Skin epidermis (tissue), 12 donors: ENCODE results near the gene POU1F1.
"Not testable (repeated sequence)": the region's sequence is repeated elsewhere in the genome, so short reads cannot be mapped to it uniquely, and the experiment has no call there.

Source experiments
- H3K27ac ChIP-seq, 21 experiments: fragments of 200-600 bp; sonication (generic) in 11 of 21; one replicate each; pipeline ENCODE4 v1.5.0; 2020; ENCODE audit warnings: mild to moderate bottlenecking in 3 of 21, inconsistent platforms in 2 of 21, moderate library complexity in 2 of 21
- H3K4me3 ChIP-seq, 7 experiments: fragments of 200-600 bp; sonication (generic) in 2 of 7; one replicate each; pipeline ENCODE4 v1.5.0; 2020; ENCODE audit warnings: inconsistent platforms in 2 of 7, mild to moderate bottlenecking in 2 of 7, moderate library complexity in 1 of 7

The POU1F1 gene, protein sequence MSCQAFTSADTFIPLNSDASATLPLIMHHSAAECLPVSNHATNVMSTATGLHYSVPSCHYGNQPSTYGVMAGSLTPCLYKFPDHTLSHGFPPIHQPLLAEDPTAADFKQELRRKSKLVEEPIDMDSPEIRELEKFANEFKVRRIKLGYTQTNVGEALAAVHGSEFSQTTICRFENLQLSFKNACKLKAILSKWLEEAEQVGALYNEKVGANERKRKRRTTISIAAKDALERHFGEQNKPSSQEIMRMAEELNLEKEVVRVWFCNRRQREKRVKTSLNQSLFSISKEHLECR

DNA sequence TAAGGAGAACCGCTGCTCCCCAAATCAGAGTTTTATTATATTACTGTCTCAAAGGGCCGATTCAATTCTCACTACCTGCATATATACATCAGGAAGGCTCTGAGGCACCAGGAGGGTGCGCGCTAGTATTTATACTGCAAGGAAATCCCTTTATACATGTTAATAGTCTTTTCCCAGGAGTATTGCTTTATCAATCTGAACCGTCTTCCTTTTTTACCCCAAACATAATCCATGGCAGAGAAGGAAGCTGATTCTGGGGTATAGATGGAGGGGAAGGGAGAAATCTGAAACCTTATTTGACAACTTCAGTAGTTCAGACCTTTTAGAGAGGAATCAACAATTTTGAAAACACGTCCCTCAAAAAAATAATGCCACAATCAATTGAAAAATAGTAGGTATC lies at the start of gene POU1F1:
Gene POU1F1, minus strand, starts transcription at position 101 of the 400 bp plus-strand sequence. CDS start 122 bp downstream, outside the sequence.
- Histone ChIP-seq H3K4me3 (no peak within 1 kb of the TSS), H3K27ac (no peak within 1 kb of the TSS)

DNA sequence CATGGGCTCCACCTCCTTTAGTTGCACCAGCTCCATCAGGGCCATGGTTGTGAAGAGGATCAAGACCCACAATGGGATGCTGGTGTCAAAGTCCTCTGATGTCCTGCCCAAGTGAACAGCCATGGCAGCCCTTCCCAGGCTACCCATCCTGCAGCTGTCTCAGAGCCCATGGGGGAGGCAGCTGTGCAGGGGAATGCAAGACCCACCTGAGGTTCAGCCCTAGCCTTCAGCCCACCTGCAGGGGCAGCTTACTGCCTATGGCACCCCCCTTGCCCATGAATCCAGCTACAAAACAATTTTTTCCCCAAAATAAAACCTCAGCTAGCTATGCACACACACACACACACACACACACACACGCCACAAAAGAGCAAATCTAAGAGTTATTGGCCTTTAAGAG lies 48.2 kb upstream of the POU1F1 start:
- no peak overlapping the region for H3K4me3 ChIP-seq
- H3K27ac ChIP-seq = no peak overlapping the region

DNA sequence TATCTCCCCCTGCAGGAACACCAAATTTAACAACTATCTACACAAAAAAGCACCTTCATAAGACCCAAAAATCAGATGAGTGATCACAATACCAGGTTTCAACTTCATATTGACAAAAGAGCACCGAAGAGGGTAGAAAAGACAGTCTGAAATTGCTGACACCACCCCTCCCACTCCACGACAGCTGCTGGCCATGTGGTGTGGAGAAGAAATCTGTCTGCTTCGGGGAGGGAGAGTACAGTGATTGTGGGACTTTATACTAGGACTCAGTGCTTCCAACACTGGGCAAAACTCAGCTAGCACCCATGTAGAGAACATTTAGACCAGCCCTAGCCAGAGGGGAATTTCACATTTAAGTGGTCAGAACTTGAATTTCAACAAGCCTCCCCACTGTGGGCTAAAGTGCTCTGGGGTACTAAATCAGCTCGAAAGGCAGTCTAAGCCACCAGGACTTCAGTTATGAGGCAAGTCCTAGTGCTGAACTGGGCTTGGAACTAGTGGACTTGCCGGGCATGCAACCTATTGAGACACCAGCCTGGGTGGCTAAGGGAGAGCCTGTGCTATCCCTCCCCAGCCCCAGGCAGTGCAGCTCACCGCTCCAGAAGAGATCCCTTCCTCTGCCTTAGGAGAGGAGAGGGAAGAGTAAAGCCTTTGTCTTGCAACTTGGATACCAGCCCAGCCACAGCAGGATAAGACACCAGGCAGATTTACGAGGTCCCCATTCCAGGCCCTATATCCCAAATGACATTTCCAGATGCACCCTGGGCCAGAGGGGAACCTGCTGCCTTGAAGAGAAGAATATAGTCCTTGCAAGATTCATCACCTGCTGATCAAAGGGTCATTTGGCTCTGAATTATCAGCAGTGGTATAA lies 44.6 kb upstream of the POU1F1 start:
- H3K4me3 ChIP-seq = no peak overlapping the region
- H3K27ac ChIP-seq = no peak overlapping the region

DNA sequence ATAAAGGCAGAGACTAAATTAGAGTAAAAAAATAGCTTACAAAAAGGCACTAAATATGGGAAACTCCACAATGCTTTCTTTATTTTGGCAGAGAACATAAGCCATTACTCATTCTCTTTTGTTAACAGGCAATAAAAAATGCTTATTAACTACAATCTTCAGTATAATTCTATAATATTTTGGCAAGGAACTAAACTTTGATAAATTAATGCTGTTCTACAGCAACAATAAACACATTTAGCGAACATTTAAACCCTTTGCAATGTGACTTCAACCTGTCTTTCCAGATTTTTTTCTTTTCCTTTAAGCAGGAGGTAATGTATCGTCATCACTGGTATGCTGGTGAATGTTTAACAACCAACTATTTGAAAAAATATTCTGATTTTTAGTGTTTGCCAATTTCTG lies 42.2 kb upstream of the POU1F1 start:
- Histone ChIP-seq H3K27ac (no peak overlapping the region), H3K4me3 (no peak overlapping the region)

DNA sequence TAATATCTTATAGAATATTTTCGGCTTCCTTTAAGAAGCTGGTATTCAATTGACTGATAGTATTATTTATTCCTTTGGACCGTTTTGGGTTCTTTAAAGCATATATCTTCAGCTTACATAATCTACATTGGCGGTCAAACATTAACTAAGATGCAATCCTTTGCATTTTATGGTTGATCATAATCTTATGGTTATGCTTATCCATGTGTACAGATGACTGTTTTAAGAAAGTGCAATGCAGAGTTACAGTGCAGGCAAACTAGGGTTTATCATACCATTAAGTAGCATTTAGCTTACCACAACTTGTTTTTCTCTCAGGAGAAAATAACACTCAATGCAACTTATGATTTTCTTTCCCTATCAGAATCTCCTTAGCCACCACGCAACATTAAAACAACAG lies 41.4 kb upstream of the POU1F1 start:
- no peak overlapping the region for H3K4me3 ChIP-seq
- H3K27ac ChIP-seq = no peak overlapping the region

DNA sequence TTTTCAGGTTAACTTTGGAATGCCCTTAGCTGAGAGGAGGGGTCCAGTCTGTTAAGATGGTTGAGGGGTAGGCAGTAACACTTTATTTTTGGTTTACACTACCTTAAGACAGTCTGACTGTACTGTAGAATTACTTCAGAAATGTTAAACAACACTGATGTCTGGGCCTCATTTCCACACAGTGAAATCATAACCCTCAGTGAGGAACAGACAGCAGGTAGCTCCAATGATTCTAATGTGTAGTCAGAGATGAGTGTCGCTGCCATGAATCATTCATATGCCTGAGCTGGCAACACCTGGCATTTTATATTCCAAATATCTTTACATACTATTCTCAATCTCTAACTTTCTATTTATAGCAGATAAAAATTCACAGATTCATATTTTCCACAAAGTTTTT lies 37.3 kb upstream of the POU1F1 start:
- H3K27ac ChIP-seq = no peak overlapping the region

DNA sequence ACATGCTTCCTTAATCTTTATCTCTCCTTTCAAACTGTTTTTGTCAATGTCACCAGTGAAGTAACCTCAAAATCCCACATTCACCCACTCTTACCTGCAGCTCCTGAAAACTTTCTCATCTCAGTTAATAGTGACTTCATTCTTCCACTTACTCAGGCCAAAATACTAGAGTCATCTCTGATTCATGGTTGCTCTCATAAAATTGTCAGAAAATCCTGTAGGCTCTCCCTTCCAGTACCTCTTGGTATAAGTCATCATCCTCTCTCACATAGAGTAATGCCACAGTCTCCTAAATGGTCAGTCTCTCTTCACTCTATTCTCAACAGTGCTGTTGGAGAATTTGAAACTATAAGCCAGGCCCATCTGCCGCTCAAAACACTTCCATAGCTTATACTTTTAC lies 34.9 kb upstream of the POU1F1 start:
- Histone ChIP-seq H3K27ac (no peak overlapping the region), H3K4me3 (no peak overlapping the region)

More for the DNA sequence above, 37.3 kb upstream of the POU1F1 start:
- H3K4me3 ChIP-seq = no peak overlapping the region

DNA sequence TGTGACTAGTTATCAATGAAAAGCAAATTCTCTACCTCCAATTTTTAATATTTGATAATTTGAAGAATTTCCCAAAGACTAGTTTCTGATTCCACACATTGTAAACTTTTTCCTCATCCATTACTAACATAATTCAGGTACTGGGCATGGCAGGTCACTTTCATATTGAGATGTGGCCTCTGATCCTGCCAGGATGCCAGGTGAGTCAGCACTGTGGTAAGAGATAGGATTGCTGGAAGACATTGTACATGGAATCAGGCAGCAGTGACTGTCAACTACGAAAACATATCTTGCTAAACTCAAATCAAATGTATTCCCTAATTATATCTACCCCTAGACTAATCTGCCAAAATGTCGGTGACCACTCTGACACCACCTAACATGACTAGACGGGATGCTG lies 33.2 kb upstream of the POU1F1 start:
- no peak overlapping the region for H3K27ac ChIP-seq
- no peak overlapping the region for H3K4me3 ChIP-seq

DNA sequence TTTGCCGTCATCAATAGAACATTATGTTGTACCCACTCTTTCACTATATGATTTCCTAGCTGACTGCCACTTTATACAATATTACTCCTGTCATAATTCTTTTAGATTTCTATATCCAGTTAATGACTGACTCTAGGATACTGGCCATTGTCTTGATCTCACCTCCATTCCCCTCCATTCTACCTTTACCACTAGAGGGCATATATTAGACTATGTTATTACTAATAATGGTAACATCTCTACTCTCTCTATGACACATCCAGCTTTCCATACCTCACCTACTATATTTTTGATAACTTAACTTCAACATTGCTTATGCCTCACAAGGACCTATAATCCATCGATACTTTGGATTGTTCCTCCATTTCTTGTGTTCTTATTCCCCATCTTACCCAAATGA lies 31.4 kb upstream of the POU1F1 start:
- Histone ChIP-seq H3K4me3 (no peak overlapping the region), H3K27ac (no peak overlapping the region)

DNA sequence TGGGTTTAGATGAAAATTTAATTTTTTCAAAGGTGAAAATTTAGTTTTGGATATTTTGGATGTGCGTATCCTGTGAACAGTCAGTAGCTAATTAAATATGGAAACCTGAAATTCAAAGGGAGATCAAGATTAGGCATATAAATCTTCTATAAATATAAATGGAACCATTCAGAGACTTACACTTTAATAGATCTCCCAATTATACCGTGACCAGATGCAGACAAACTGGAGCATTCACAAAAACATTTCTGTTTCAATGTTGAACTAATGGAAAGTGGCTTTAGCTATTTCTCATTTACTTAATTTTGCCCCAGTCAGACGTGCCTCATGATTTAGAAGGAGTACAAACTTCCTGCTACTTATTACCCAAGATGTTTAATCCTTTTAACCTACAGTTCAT lies 29.1 kb upstream of the POU1F1 start:
- H3K27ac ChIP-seq = no peak overlapping the region

DNA sequence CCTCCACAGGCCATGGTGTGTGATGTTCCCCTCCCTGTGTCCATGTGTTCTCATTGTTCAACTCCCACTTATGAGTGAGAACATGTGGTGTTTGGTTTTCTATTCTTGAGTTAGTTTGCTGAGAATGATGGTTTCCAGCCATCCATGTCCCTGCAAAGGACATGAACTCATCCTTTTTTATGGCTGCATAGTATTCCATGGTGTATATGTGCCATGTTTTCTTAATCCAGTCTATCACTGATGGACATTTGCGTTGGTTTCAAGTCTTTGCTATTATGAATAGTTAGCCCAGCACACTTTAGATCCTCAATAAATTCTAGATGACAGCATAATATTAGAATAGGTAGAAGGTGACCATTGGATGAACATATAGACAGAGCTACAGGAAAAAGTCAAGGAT lies 28.6 kb upstream of the POU1F1 start:
- H3K4me3 ChIP-seq, H3K27ac ChIP-seq: not testable (repeated sequence)

More for the DNA sequence above, 29.1 kb upstream of the POU1F1 start:
- H3K4me3 ChIP-seq = no peak overlapping the region

DNA sequence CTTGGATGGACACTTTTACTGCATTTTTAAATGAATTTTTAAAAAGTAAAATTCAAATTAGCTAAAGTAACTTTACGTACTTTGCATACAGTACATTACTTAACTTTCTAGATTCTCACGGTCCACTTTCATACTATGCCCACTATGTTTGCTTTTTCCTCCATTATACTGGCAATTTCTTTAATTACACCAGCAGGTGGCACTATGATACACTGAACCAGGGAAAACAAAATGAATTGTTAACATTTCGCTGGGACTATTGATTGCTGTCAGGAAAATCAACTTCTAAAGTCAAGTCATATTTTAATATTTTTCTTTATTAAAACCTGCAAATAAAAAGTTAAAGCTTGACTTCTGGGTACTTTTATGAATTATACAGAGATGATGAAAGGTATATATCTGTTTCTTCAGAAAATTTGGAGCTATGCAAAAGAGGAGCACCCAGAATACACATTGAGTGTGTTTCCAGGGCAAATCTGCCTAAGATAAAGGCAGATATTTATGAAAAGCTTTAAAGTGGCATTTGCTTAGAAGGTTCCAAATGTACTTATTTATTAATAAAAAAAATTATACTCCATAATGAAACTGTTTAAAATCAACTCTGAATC lies 21.8 kb upstream of the POU1F1 start:
- Histone ChIP-seq H3K27ac (no peak overlapping the region), H3K4me3 (no peak overlapping the region)

DNA sequence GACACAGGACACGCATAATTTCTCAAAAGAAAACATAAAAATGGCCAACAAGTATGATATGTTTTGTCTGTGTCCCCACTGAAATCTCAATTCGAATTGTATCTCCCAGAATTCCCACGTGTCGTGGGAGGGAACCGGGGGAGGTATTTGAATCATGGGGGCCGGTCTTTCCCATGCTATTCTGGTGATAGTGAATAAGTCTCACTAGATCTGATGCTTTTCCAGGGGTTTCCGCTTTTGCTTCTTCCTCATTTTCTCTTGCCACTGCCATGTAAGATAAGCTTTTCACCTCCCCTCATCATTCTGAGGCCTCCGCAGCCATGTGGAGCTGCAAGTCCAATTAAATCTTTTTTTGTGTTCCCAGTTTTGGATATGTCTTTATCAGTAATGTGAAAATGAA lies 12.1 kb upstream of the POU1F1 start:
- Histone ChIP-seq H3K27ac (no peak overlapping the region), H3K4me3 (no peak overlapping the region)

DNA sequence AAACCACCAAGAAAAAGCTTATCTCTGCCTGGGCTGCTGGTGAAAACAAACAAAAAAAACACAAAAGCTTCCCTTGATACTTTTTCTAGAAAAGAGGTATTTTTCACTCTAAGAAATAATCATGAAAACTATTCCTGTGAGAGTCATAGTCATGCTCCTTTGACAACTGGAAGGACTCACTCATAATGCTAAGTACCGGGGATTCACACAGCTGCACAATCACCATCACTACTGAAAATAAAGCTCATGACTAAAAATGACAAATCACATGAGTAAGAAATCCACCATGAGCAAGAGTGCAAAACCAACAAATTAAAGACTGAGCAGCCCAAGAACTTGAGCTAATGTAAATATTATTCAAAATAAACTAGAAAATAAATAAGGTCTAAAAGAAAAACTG lies 10.6 kb upstream of the POU1F1 start:
- H3K27ac ChIP-seq = no peak overlapping the region
- no peak overlapping the region for H3K4me3 ChIP-seq

DNA sequence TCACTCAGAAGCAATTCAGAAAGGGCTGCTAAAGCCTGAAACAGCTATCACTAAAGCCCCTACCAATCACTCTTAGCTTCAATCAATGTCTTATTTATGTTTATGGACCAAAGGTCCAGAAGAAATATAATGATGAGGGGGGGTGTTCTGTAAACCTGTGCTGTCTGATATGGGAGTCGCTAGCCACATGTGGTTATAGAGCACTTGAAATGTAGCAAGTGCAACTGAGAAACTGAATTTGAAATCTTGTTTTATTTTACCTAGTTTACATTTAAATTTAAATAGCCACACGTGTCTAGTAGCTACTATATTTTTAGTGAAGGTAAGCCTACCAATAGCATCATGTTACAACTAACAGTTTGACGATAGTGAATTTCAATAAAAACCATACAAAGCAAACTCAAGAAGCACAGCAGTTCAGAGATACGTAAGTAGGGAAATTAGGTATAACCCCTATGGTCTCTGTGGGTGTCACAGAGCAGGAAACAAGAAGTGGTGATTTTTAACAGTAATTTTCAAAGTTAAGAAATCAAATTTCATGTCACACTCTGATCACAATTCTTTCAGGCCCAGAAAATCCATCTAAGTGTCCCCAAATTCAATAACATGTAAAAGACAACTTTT lies 3.6 kb downstream of the POU1F1 start:
- Histone ChIP-seq H3K4me3 (no peak overlapping the region), H3K27ac (no peak overlapping the region)

DNA sequence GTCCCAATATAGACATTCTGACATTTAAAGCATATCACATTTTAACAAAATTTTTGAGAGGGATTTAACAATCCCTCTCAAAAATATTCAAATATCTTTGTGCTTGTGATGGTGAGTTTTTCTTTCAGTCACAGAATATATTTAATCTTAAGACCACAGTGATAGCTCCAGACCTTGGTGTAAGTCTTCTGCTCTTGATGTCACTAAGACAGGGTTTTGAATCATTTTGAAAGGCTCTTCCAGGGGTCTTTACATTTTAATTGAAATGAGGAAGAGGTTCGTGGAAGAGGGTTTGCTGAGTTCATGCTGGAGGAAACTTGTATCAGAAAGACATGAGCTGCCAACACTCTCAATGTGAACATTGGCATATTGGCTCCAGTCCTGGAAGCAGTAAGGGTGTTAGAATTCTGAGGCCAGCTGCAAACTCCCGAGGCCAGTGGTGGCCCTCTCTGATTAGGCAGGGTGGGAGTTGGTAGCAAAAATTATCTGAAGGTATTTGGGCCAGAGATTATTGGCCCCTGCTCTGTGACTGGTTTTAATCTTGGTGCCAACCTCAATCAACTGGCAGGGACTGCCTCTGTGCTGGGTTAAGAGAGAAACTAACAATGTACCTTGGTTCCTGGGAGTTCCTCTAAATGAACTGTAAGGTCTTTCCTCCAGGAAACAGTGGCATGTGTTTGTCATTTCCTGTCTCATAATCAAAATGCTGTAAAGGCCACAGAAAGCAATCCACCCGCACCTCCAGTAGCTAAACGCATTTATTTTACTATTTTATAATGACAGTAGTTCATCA lies 5.3 kb downstream of the POU1F1 start:
- H3K27ac ChIP-seq = no peak overlapping the region
- H3K4me3 ChIP-seq = no peak overlapping the region

DNA sequence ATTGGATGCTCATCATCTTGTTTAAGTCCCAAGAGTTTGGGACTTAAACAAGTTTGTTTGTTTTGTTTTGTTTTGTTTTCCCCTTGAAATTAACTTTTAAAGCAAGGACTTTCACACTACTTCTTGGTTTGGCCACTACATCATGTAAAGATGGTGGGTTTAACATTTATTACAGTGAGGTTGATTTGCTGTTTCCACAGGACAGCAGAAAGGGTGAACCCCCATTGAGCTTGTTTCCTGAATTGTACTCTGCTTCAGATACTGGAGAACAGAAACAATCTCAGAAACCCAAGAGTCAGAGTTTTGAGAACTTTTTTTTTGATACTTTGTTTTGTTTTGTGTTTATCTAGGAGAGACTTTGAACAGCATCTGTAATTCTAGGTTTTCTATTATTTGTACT lies 6.7 kb downstream of the POU1F1 start:
- Histone ChIP-seq H3K27ac (no peak overlapping the region), H3K4me3 (no peak overlapping the region)

DNA sequence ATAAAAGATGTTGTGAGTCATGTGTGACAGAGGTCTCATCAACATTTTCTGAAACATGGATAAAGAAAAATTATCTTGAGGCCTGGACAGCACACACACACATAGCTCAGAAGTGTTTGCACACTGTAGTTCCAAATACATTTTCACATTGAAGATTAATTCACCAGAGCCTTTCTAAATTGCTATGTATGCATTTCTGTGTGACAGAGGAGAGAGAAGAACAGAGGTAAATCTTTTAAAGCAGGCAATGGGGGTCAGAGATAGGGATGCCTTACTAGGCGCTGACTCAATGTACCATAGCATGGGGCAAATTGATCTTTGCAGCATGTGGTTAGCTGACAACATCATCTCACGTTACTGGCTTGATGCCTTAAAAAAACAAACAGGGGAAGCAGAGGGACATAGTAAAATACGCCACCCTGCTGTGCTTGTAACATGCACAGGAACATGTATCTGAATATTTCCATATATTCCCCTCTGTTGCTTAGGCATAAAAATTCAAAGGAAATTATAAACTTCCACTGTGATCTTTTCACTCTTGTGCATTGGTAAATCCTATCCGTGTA lies 7.7 kb downstream of the POU1F1 start:
- no peak overlapping the region for H3K27ac ChIP-seq
- H3K4me3 ChIP-seq = no peak overlapping the region

DNA sequence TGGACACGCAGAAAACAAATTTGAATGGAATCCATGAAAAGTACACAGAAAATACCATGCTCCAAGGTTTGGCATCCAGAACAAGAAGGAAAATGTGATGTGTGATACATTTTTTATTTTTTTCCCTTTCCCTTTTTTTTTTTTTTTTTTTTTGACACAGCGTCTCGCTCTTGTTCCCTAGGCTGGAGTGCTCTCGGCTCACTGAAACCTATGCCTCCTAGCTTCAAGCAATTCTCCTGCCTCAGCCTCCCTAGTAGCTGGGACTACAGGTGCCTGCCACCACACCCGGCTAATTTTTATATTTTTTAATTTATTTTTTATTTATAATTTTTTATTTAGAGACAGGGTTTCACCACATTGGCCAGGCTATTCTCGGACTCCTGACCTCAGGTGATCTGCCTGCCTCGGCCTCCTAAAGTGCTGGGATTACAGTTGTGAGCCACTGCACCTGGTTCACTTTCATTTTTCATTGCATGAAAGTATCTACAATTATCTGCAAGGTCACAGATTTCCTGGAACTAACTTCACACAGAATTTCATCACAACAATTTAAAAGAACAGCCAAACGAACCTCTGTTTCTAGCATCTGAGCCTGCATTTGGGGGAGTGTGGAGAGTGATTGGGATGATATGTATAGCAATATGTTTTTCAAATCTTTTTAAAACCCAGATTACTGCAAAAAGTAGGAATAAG lies 8.3 kb downstream of the POU1F1 start:
- Histone ChIP-seq H3K27ac (no peak overlapping the region), H3K4me3 (no peak overlapping the region)
